ENCODE data around the gene VPS37B.

Gene VPS37B

GRCh38 chr12:122870867-122871664 lies 24.9 kb downstream of the VPS37B start:
- H3K27me3 ChIP-seq = no peaks in the 10 kb centered on the region
- H3K4me3 ChIP-seq (ENCODE audit: low read depth in 1 of 2, low read length in 1 of 2) = peak overlapping the region; percentile 61 to 64
- H3K27ac ChIP-seq = peak overlapping the region; percentile 93
- TF ChIP-seq CTCF (IDR thresholded peaks at IDR 0.05) = no peak
- H3K4me1 ChIP-seq (ENCODE audit: control insufficient read depth in 1 of 2, insufficient read depth in 1 of 2, low read depth in 1 of 2, low read length in 1 of 2) = peaks cover 57 to 58% of the 10 kb centered on the region in 2 experiments
- no peaks in the 10 kb centered on the region for H3K9me3 ChIP-seq
- peaks cover 57% of the 10 kb centered on the region for H3K36me3 ChIP-seq

GRCh38 chr12:122870163-122870842 lies 25.6 kb downstream of the VPS37B start:
- H3K4me3 ChIP-seq (ENCODE audit: low read depth in 1 of 2, low read length in 1 of 2) = peak overlapping the region; percentile 61 to 64
- H3K27me3 ChIP-seq = no peaks in the 10 kb centered on the region
- peak overlapping the region; percentile 93 for H3K27ac ChIP-seq
- H3K4me1 ChIP-seq (ENCODE audit: control insufficient read depth in 1 of 2, insufficient read depth in 1 of 2, low read depth in 1 of 2, low read length in 1 of 2) = peaks cover 54 to 55% of the 10 kb centered on the region in 2 experiments
- no peaks in the 10 kb centered on the region for H3K9me3 ChIP-seq
- no peak for TF ChIP-seq CTCF (IDR thresholded peaks at IDR 0.05)
- peaks cover 64% of the 10 kb centered on the region for H3K36me3 ChIP-seq

- Histone ChIP-seq H3K27me3 (no peaks in the 10 kb centered on the region), H3K9me3 (no peaks in the 10 kb centered on the region), H3K27ac (no peak overlapping the region), H3K4me3 (ENCODE audit: low read depth in 1 of 2, low read length in 1 of 2) (no peak overlapping the region), H3K4me1 (ENCODE audit: control insufficient read depth in 1 of 2, insufficient read depth in 1 of 2, low read depth in 1 of 2, low read length in 1 of 2) (peaks cover 50 to 52% of the 10 kb centered on the region in 2 experiments), H3K36me3 (peaks cover 73% of the 10 kb centered on the region)
- no peak for TF ChIP-seq CTCF (IDR thresholded peaks at IDR 0.05)
These were observed 26.5 kb downstream of the VPS37B start for GRCh38 chr12:122869207-122869973.

GRCh38 chr12:122868471-122869177 lies 27.3 kb downstream of the VPS37B start:
- Histone ChIP-seq H3K4me1 (ENCODE audit: control insufficient read depth in 1 of 2, insufficient read depth in 1 of 2, low read depth in 1 of 2, low read length in 1 of 2) (peaks cover 44% of the 10 kb centered on the region in 2 experiments), H3K27ac (peak overlapping the region; percentile 0), H3K27me3 (no peaks in the 10 kb centered on the region), H3K9me3 (no peaks in the 10 kb centered on the region), H3K36me3 (peaks cover 81% of the 10 kb centered on the region), H3K4me3 (ENCODE audit: low read depth in 1 of 2, low read length in 1 of 2) (no peak overlapping the region)
- no peak for TF ChIP-seq CTCF (IDR thresholded peaks at IDR 0.05)

Measured in neutrophil (primary cell).